Heart right ventricle (tissue), 16 donors: Measurements from ENCODE around the gene DNAJC11. TPM values are rescaled to one million over a fixed set of nuclear protein-coding genes. Genes with fewer than 3 reads are reported as not detected.

Experiments used
- ATAC-seq, 8 donors: fragments of 200-7000 bp; cut with Tn5 transposase; one replicate each; pipeline ENCODE4 v1.9.1; 2020; ENCODE audit warnings: mild to moderate bottlenecking in 8 of 8, moderate library complexity in 8 of 8, moderate number of reproducible peaks in 1 of 8
- DNase-seq, 2 donors: peaks; one replicate each; pipeline ENCODE4 v3.0.0-alpha.2; 2020
- H3K27ac ChIP-seq, 10 donors: fragments of 200-600 bp; sonication (generic) in 2 of 10; one replicate each; pipeline versions ENCODE4 v1.5.0 to v1.8.0; 2020 to 2022; ENCODE audit warnings: mild to moderate bottlenecking in 3 of 10
- H3K27me3 ChIP-seq, 7 donors: fragments of 200-600 bp; one replicate each; pipeline ENCODE4 v1.8.0; 2021 to 2022; ENCODE audit warnings: mild to moderate bottlenecking in 2 of 7
- H3K36me3 ChIP-seq, 9 donors: fragments of 200-600 bp; sonication (generic) in 1 of 9; one replicate each; pipeline versions ENCODE4 v1.5.0 to v1.8.0; 2020 to 2022; ENCODE audit warnings: mild to moderate bottlenecking in 2 of 9
- H3K4me1 ChIP-seq, 9 donors: fragments of 200-600 bp; sonication (generic) in 1 of 9; one replicate each; pipeline versions ENCODE4 v1.5.0 to v1.8.0; 2020 to 2022; ENCODE audit warnings: mild to moderate bottlenecking in 4 of 9
- H3K4me3 ChIP-seq, 10 donors: fragments of 200-600 bp; sonication (generic) in 2 of 10; one replicate each; pipeline versions ENCODE4 v1.5.0 to v1.8.0; 2020 to 2022; ENCODE audit warnings: mild to moderate bottlenecking in 7 of 10, moderate library complexity in 2 of 10
- H3K9me3 ChIP-seq, 11 donors: fragments of 200-600 bp in 10 of 11; sonication (generic) in 2 of 11; one replicate each; pipeline versions ENCODE4 v1.5.0 to v1.8.0; 2013 to 2022; ENCODE audit warnings: mild to moderate bottlenecking in 2 of 11, control low read depth in 1 of 11, moderate library complexity in 1 of 11
- CTCF ChIP-seq, 9 donors: fragments of 200-600 bp; sonication (generic) in 2 of 9; IDR thresholded peaks; one replicate each; pipeline versions ENCODE4 v1.5.0 to v1.8.0; 2021 to 2022; ENCODE audit warnings: antibody characterized with exemption in 9 of 9, mild to moderate bottlenecking in 5 of 9, moderate library complexity in 1 of 9
- WGBS, 2 donors: extraction: QIAGEN DNeasy Blood & Tissue Kit; methylation state at CpG; one replicate each; pipeline ENCODE4 v1.1.7; 2013; ENCODE audit warnings: inconsistent platforms in 1 of 2; 5-methylcytosine and 5-hydroxymethylcytosine counted together
- intact Hi-C, 10 donors: fragments of 100-400 bp; cut with DNase I; formaldehyde crosslinking; loops; one replicate each; pipeline versions ENCODE4 v1.11.1 to v1.14.2; 2022
- polyA plus RNA-seq, 2 donors: library from polyadenylated mRNA; stranded (reverse); fragments of 200-250 nt; gene quantifications; one replicate each; pipeline ENCODE4 v1.2.3, GENCODE V29; 2013
- total RNA-seq, 10 donors: library from RNA; stranded (reverse); fragmentation: NEBNext Ultra II Directional in 3 of 10; extraction: Animal tissue kit (Norgen Biotek cat#: 25700) in 3 of 10; gene quantifications; one replicate each; pipeline versions ENCODE4 v1.2.1 to v1.2.4, GENCODE V29; 2021 to 2023
- donor health status: Arrhythmogenic right ventricular cardiomyopathy.
- donor health status: ischemic (EF 13 %, LVEDD 7.1; RV severe dilation, severe dysfunction).
- donor health status: healthy with polysubstance abuse.
- donor health status: DM: no; HTN: yes; CAD: no.
- donor health status: DM: no; HTN: no; CAD: no.
- donor health status: ischemic (EF 25% LVEDD 6.9; RV normal size, moderate dysfunction).
- donor health status: ischemic (EF 25% LVEDD 5.7; RV mildly dilated, moderate dysfunction).
- donor health status: healthy.
- donor health status: DM: yes; HTN: yes; CAD: no.
- donor health status: Ischemic cardiomyopathy.
- donor health status: ischemic (EF 35%, LVEDD 5.7; RV mildly dilated, moderate dysfunction).
- donor health status: nonischemic (EF 11% LVEDD 7.7; RV severe dilation, severe dysfunction).
- donor health status: DM: yes; HTN: yes; CAD: no.
- donor health status: PGD.
- donor health status: ischemic (EF 29% LVEDD 5.4; RV normal size, mild dysfunction).
- donor health status: nonischemic (EF 23%, LVEDD 6.1; RV moderate dilation, normal function).

DNAJC11 gene
- total and polyA plus RNA-seq, 12 donors = 31.2 to 80.6 (median 71.9) TPM

DNA sequence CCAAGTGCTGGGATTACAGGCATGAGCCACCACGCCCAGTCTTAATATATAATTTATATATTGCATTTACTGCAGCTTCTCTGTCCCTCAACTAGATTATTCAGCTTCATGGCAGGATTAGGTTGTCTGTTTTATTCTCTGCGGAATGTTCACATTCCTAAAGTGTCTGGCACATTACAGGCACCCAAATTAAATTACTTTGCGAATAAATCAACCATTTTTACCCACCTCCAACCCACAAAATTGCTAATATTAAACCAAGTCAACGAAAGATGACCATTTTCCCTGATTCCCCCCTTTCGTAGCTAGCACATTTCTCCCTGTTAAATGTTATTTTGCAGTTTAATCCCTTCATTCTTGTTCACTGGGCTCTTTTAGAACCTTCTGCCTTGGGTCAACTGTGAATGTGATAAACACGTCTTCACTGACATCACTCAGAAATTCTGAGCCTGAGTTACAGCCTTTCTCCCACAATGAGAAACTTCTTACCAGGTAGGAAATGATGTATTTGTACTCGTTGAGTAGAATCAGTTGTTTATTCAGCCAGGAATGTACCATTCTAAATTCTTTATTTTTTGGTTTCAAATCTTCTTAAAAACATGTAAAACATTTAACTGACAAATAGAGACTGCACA is 41.1 kb downstream of the DNAJC11 start:
- no peak for ATAC-seq
- Histone ChIP-seq H3K27ac (no peak overlapping the region), H3K36me3 (peaks cover 0 to 43% (median 0%) of the 10 kb centered on the region in 9 donors), H3K4me1 (peaks cover 0 to 15% (median 0%) of the 10 kb centered on the region in 9 donors), H3K4me3 (no peak overlapping the region), H3K27me3 (no peaks in the 10 kb centered on the region), H3K9me3 (no peaks in the 10 kb centered on the region)
- intact Hi-C loops = no loop called here
- DNase-seq = no peak
- WGBS, 2 donors = 77 to 90% methylated on average over 7 of the region's 7 CpGs
- TF ChIP-seq CTCF (IDR thresholded peaks at IDR 0.05) = no peak

DNA sequence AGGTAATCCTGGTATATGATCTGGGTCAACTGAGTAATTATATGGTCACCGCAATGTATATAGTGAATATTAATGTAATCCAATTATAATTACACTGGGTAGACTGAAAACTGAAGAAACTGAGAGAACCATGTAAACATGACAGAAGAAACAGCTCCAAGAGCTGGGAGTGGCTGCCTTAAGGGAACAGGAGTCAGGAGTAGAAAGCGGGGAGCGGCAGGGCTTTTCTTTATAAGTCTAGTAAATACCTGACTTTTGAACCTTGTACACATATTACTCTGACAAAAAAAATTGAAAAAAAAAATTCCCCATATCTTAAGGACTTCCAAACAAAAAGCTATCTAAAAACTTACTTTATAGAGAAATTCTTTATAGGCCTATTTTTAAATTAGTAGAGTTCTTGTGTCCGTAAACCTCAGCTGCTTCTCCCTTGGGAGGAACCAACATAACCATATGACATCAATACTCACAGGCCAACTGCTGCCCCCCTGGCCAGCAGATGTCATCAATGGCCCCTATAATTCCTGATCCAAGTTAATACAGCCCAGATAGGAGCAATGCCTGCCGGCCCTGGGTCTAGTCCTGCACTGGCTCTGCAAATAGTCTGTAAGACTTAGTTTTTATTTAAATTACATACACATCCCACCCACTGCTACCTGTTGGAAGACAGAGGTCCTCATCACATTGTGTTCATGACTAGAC is 43.1 kb downstream of the DNAJC11 start:
- DNase-seq (no peak), ATAC-seq (no peak)
- Histone ChIP-seq H3K27ac (no peak overlapping the region), H3K27me3 (no peaks in the 10 kb centered on the region), H3K4me3 (no peak overlapping the region), H3K9me3 (no peaks in the 10 kb centered on the region), H3K36me3 (peaks cover 0 to 45% (median 5%) of the 10 kb centered on the region in 9 donors), H3K4me1 (peaks cover 0 to 15% (median 0%) of the 10 kb centered on the region in 9 donors)
- 82 to 87% methylated on average over 5 of the region's 5 CpGs for WGBS, 2 donors
- intact Hi-C loops = loop anchor here in 1 of 10 donors (10.0 kb wide), 1 partner anchor 504 kb away; no protein-coding TSS in a partner anchor
- no peak for TF ChIP-seq CTCF (IDR thresholded peaks at IDR 0.05)

DNA sequence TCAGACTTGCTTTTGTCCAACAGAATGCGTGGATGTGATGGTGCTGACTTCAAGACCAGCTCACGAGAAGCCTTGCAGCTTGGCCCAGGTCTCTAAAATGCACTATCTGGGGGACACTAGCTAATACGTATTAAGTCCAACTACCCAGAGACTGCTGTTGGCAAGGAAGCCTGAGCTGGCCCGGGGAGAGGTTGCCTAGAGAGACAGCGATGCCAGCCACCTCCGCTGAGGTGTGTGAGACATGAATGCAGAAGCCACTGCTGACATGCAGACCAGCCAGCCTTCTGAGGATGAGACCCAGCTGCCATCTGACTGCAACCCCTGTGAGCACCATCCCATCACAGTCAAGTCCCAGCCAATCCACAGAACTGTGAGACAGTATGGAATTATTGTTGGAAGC is 44.5 kb downstream of the DNAJC11 start:
- WGBS, 2 donors = 54 to 66% methylated on average over 6 of the region's 6 CpGs
- no peak for TF ChIP-seq CTCF (IDR thresholded peaks at IDR 0.05)
- Histone ChIP-seq H3K4me1 (peaks cover 0 to 15% (median 0%) of the 10 kb centered on the region in 9 donors), H3K4me3 (no peak overlapping the region), H3K36me3 (peaks cover 0 to 50% (median 15%) of the 10 kb centered on the region in 9 donors), H3K27ac (no peak overlapping the region), H3K9me3 (no peaks in the 10 kb centered on the region), H3K27me3 (no peaks in the 10 kb centered on the region)
- DNase-seq = peak in 1 of 2 donors; percentile 48
- intact Hi-C loops = loop anchor here in 1 of 10 donors (10.0 kb wide), 1 partner anchor 502 kb away; no protein-coding TSS in a partner anchor
- ATAC-seq = peak; percentile 33 to 85 (median 73)

- no peak for ATAC-seq
- Histone ChIP-seq H3K27ac (no peak overlapping the region), H3K9me3 (no peaks in the 10 kb centered on the region), H3K27me3 (no peaks in the 10 kb centered on the region), H3K4me3 (no peak overlapping the region), H3K4me1 (peaks cover 0 to 9% (median 0%) of the 10 kb centered on the region in 9 donors), H3K36me3 (peaks cover 0 to 71% (median 20%) of the 10 kb centered on the region in 9 donors)
- intact Hi-C loops = loop anchor here in 1 of 10 donors (10.0 kb wide), 1 partner anchor 499 kb away; no protein-coding TSS in a partner anchor
- no peak for TF ChIP-seq CTCF (IDR thresholded peaks at IDR 0.05)
- 90 to 91% methylated on average over 23 of the region's 23 CpGs for WGBS, 2 donors
- no peak for DNase-seq
Observed at GRCh38 chr1:6653436-6654290, 48.0 kb downstream of the DNAJC11 start.
